Right renal cortex interstitium (tissue), 3 donors: Measurements from ENCODE around the gene TEX36. TPM values are rescaled to one million over a fixed set of nuclear protein-coding genes. Genes with fewer than 3 reads are reported as not detected.

ENCODE experiments used
- polyA plus RNA-seq, 3 donors: library from polyadenylated mRNA; unstranded; fragments of 120-200 nt; gene quantifications; one replicate each; pipeline ENCODE4 v1.2.1, GENCODE V29; 2013; ENCODE audit not compliant: insufficient read length in 3 of 3

The TEX36 gene
- polyA plus RNA-seq, 3 donors, result not detected

Other genes with a start within 250 kb of the TEX36 start
- 10 to 100 TPM; 33.4 to 36.6 (median 34.3) TPM for gene EDRF1, start 36.5 kb upstream of the TEX36 start, polyA plus RNA-seq
- gene MMP21, start 92.7 kb upstream of the TEX36 start, polyA plus RNA-seq, result under 1 TPM; 0.17 to 0.29 (median 0.18) TPM
- 10 to 100 TPM; 59.7 to 65.8 (median 59.8) TPM for gene UROS, start 140.1 kb upstream of the TEX36 start, polyA plus RNA-seq
- 100 to 1,000 TPM in 2 of 3 donors, 10 to 100 TPM in 1; 98.9 to 106 (median 104) TPM for gene BCCIP, start 140.4 kb upstream of the TEX36 start, polyA plus RNA-seq
- gene DHX32, start 198.1 kb upstream of the TEX36 start, polyA plus RNA-seq, result 10 to 100 TPM; 25.4 to 27.4 (median 25.9) TPM
- 10 to 100 TPM in 1 of 3 donors, 1 to 10 TPM in 2; 7.8 to 13.4 (median 9.6) TPM for gene FANK1, start 213.4 kb upstream of the TEX36 start, polyA plus RNA-seq